ENCODE results near the gene CHTOP.

DNA sequence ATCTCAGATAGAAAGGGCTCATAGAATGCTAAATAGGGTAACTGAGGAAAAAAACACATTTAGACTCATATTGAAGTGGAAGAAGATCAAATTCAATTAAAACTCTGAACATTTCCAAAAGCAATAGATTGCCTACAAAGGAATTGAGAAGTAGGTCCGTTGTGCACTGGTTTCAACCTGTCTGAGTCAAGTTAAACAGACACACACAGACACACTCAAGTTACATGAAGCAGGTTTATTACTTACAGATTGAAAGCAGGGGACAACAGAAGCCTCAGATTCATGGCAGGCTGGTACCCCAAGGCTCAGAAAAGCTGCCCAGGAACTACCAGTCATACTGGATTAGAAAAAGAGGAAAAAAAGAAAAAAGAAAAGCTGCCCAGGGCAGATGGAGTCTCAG is 47.5 kb upstream of the CHTOP start:
- TF ChIP-seq, protein P1, sequence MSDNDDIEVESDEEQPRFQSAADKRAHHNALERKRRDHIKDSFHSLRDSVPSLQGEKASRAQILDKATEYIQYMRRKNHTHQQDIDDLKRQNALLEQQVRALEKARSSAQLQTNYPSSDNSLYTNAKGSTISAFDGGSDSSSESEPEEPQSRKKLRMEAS (IDR thresholded peaks at IDR 0.05) = no peak
- TF ChIP-seq GTF2F1 (IDR thresholded peaks at IDR 0.05; ENCODE audit: borderline replicate concordance, low read depth, low read length) = no peak
- no peak for TF ChIP-seq GABPA (IDR thresholded peaks at IDR 0.05; ENCODE audit: borderline replicate concordance, insufficient read depth, low read length)
- TF ChIP-seq, protein P2, sequence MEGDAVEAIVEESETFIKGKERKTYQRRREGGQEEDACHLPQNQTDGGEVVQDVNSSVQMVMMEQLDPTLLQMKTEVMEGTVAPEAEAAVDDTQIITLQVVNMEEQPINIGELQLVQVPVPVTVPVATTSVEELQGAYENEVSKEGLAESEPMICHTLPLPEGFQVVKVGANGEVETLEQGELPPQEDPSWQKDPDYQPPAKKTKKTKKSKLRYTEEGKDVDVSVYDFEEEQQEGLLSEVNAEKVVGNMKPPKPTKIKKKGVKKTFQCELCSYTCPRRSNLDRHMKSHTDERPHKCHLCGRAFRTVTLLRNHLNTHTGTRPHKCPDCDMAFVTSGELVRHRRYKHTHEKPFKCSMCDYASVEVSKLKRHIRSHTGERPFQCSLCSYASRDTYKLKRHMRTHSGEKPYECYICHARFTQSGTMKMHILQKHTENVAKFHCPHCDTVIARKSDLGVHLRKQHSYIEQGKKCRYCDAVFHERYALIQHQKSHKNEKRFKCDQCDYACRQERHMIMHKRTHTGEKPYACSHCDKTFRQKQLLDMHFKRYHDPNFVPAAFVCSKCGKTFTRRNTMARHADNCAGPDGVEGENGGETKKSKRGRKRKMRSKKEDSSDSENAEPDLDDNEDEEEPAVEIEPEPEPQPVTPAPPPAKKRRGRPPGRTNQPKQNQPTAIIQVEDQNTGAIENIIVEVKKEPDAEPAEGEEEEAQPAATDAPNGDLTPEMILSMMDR (IDR thresholded peaks at IDR 0.05; ENCODE audit: control extremely low read depth in 1 of 3, insufficient read depth in 1 of 3, low read depth in 1 of 3, low read length in 3 of 3) = no peak
- TF ChIP-seq POLR2A (IDR thresholded peaks at IDR 0.05; ENCODE audit: control extremely low read depth in 1 of 2, low read depth in 2 of 2, low read length in 2 of 2) = no peak
- no peak for TF ChIP-seq SAP30 (IDR thresholded peaks at IDR 0.05; ENCODE audit: insufficient read depth, insufficient replicate concordance, low read length)
- TF ChIP-seq EZH2 (IDR thresholded peaks at IDR 0.05; ENCODE audit: low read depth, low read length, severe bottlenecking) = no peak
- TF ChIP-seq JUND (IDR thresholded peaks at IDR 0.05; ENCODE audit: low read length) = no peak
- TF ChIP-seq, protein P3, sequence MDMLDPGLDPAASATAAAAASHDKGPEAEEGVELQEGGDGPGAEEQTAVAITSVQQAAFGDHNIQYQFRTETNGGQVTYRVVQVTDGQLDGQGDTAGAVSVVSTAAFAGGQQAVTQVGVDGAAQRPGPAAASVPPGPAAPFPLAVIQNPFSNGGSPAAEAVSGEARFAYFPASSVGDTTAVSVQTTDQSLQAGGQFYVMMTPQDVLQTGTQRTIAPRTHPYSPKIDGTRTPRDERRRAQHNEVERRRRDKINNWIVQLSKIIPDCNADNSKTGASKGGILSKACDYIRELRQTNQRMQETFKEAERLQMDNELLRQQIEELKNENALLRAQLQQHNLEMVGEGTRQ (IDR thresholded peaks at IDR 0.05; ENCODE audit: low read length) = no peak
- no peak for TF ChIP-seq HDAC2 (IDR thresholded peaks at IDR 0.05; ENCODE audit: borderline replicate concordance in 1 of 2, low read depth in 2 of 2, low read length in 2 of 2)
